ENCODE measurements around the gene GANC.

GRCh38 chr15:42360535-42361112, 87.6 kb downstream of the GANC start:
- TF ChIP-seq, protein P1, sequence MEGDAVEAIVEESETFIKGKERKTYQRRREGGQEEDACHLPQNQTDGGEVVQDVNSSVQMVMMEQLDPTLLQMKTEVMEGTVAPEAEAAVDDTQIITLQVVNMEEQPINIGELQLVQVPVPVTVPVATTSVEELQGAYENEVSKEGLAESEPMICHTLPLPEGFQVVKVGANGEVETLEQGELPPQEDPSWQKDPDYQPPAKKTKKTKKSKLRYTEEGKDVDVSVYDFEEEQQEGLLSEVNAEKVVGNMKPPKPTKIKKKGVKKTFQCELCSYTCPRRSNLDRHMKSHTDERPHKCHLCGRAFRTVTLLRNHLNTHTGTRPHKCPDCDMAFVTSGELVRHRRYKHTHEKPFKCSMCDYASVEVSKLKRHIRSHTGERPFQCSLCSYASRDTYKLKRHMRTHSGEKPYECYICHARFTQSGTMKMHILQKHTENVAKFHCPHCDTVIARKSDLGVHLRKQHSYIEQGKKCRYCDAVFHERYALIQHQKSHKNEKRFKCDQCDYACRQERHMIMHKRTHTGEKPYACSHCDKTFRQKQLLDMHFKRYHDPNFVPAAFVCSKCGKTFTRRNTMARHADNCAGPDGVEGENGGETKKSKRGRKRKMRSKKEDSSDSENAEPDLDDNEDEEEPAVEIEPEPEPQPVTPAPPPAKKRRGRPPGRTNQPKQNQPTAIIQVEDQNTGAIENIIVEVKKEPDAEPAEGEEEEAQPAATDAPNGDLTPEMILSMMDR (IDR thresholded peaks at IDR 0.05 in 8 of 11, conservative IDR thresholded peaks at IDR 0.05 in 3 of 11) = no peak
- TF ChIP-seq POLR2AphosphoS5 (IDR thresholded peaks at IDR 0.05) = no peak
- TF ChIP-seq POLR2A (IDR thresholded peaks at IDR 0.05) = no peak
